PFSK-1 (cell line): Measurements from ENCODE around the gene ATG7.

ENCODE experiments used
- FOXP2 ChIP-seq: optimal IDR thresholded peaks from 2 replicates; pipeline ENCODE3; 2011; ENCODE audit warnings: borderline replicate concordance, control low read depth, inconsistent platforms; ENCODE audit not compliant: insufficient read depth; ENCODE audit errors: extremely low read length, extremely low read depth
- POLR2AphosphoS5 ChIP-seq: IDR thresholded peaks from 2 replicates; pipeline ENCODE4 v1.6.1; 2012; ENCODE audit warnings: low read depth, mild to moderate bottlenecking, control low read depth, low read length, moderate library complexity
- SIN3A ChIP-seq: IDR thresholded peaks from 2 replicates; pipeline ENCODE4 v1.6.1; 2012; ENCODE audit warnings: mild to moderate bottlenecking, low read length, moderate library complexity, borderline replicate concordance; ENCODE audit not compliant: insufficient read depth
- TAF1 ChIP-seq: IDR thresholded peaks from 2 replicates; pipeline ENCODE4 v1.6.1; 2012; ENCODE audit warnings: low read length, control low read depth, borderline replicate concordance; ENCODE audit not compliant: insufficient read depth
- TF ChIP-seq, protein P1 (sequence below), 2 experiments: IDR thresholded peaks; 2 replicates each; pipeline versions ENCODE4 v1.6.1 to v1.8.0; 2011 to 2012; ENCODE audit warnings: low read depth in 2 of 2, low read length in 2 of 2, control low read depth in 1 of 2, inconsistent platforms in 1 of 2, mild to moderate bottlenecking in 1 of 2, moderate library complexity in 1 of 2; ENCODE audit not compliant: insufficient read depth in 1 of 2

Gene ATG7

DNA sequence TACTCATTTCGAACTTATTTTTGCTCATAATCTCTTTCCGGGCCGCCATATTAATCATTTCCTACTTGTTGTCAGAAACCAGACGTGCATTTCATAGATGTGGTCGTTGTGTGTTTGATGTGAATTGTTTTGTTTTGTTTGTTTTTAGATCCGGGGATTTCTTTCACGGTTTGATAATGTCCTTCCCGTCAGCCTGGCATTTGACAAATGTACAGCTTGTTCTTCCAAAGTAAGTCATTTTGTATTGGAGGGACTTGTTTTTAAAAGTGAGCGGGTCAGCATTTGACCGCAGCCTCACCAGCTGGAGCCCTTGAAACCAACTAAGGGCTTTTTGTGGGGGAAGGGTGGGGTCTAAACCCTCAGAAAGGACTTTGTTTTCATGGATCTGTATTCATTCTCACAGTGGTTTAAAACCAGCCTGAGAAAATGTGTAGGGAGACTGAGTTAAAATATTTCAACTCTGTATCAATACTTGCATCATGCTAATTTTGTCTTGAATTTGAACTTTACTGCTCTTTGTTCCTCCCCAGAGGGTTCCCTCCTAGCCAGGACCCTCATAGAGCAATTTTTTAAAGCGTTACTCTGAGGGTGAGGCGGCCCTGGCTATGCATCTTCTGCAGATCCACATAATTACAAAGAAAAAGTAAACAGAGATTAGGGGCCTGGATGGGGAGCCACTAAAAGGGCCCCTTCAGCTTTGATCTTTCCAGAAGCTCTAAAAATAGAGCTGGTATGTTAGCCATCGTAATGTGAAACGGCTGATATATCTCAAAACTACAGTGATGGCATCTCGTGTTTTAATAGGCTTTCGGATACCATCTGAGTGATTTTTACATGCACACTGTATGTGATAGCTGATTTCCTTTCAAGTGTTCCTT is 107.9 kb downstream of the ATG7 start:
- TF ChIP-seq FOXP2 (no peak), TAF1 (no peak), POLR2AphosphoS5 (no peak), SIN3A (no peak)
- TF ChIP-seq, protein P1, sequence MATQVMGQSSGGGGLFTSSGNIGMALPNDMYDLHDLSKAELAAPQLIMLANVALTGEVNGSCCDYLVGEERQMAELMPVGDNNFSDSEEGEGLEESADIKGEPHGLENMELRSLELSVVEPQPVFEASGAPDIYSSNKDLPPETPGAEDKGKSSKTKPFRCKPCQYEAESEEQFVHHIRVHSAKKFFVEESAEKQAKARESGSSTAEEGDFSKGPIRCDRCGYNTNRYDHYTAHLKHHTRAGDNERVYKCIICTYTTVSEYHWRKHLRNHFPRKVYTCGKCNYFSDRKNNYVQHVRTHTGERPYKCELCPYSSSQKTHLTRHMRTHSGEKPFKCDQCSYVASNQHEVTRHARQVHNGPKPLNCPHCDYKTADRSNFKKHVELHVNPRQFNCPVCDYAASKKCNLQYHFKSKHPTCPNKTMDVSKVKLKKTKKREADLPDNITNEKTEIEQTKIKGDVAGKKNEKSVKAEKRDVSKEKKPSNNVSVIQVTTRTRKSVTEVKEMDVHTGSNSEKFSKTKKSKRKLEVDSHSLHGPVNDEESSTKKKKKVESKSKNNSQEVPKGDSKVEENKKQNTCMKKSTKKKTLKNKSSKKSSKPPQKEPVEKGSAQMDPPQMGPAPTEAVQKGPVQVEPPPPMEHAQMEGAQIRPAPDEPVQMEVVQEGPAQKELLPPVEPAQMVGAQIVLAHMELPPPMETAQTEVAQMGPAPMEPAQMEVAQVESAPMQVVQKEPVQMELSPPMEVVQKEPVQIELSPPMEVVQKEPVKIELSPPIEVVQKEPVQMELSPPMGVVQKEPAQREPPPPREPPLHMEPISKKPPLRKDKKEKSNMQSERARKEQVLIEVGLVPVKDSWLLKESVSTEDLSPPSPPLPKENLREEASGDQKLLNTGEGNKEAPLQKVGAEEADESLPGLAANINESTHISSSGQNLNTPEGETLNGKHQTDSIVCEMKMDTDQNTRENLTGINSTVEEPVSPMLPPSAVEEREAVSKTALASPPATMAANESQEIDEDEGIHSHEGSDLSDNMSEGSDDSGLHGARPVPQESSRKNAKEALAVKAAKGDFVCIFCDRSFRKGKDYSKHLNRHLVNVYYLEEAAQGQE (IDR thresholded peaks at IDR 0.05; ENCODE audit: insufficient read depth in 1 of 2, low read depth in 2 of 2, low read length in 2 of 2), result no peak

DNA sequence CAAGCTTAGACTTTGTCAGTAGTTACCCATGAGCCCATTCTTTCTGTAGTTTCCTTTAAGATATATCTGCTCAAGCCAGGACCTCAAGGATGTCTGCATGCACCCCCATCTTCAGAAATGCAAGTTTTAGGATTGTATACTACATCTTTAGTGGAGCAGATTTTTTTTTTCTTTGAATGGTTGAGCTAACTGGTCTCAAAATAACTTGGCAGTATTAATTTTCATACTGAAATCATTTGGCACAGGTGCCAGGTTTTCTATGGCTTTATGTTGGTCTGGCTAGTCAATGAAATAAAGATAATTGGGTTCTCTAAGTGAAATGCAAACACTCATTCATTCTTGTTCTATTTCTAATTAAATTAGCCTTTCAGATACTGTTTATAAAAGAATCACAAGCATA is 108.9 kb downstream of the ATG7 start:
- TF ChIP-seq POLR2AphosphoS5, result no peak
- no peak for TF ChIP-seq TAF1
- TF ChIP-seq, protein P1 (IDR thresholded peaks at IDR 0.05; ENCODE audit: insufficient read depth in 1 of 2, low read depth in 2 of 2, low read length in 2 of 2), result no peak
- no peak for TF ChIP-seq SIN3A
- no peak for TF ChIP-seq FOXP2

DNA sequence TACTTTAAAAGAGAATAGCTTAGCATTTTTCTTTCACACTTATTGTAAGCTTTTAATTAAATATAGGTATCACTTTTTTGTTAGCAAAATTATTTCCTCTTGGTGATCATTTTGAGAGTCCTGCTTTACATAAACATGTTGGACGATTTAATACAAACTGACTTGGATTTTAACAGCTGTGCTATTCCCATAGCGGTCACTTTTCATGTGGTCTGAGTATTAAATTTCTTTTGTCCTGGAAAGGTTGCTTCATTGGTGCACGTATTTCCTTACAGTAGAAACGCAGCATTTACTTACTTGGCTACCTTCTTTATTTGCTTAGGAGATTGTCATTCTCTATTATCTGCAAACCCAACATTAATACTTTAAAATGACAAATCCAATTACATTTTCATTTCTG is 109.4 kb downstream of the ATG7 start:
- TF ChIP-seq POLR2AphosphoS5 (no peak), TAF1 (no peak)
- TF ChIP-seq, protein P1 (IDR thresholded peaks at IDR 0.05; ENCODE audit: insufficient read depth in 1 of 2, low read depth in 2 of 2, low read length in 2 of 2), result no peak

DNA sequence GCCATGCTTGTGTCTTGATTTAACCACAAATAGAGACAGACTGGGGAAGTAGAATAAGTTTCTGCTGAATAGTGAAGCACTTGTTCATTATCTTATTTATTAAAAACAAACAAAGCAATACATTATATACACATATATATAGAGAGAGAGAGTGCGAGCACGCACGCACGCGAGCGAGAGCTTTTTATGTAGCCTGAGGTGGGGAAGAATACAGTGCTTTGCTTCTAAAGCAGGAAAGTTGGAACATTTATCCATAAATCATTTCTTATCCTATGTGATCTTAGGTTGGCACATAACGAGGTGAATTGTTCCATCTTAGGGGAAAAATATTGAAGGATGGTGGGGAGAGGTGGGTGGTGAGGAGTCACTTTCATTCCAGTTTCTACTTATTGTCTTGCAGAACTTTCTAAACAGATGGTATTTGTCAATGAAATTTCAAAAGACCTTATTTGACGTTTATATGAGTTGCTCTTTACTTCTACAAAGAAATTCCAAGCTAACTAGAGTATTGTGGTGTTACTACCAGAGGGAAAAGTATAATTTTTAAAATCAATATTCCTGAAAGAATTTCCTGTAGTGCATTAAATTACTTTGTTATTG is 110.0 kb downstream of the ATG7 start:
- TF ChIP-seq FOXP2 (no peak), POLR2AphosphoS5 (no peak), TAF1 (no peak), SIN3A (no peak)
- TF ChIP-seq, protein P1 (IDR thresholded peaks at IDR 0.05; ENCODE audit: insufficient read depth in 1 of 2, low read depth in 2 of 2, low read length in 2 of 2), result no peak
